ENCODE data around the gene TXNDC2. TPM values are rescaled to one million over a fixed set of nuclear protein-coding genes. Genes with fewer than 3 reads are reported as not detected.
A peak's percentile ranks its signal among the peaks of the same experiment; 100 is the strongest.

Gene TXNDC2
- total RNA-seq, 4 donors from 2014 or later = 0.26 to 1.0 (median 0.58) TPM

- 37% methylated on average over 4 of the region's 4 CpGs for WGBS
Measured at GRCh38 chr18:9924371-9924943, 38.7 kb downstream of the TXNDC2 start.

GRCh38 chr18:9925369-9925768 lies 39.6 kb downstream of the TXNDC2 start:
- WGBS = 29% methylated on average over 1 of the region's 1 CpG
- no peak overlapping the region for H3K4me3 ChIP-seq
- no peak for DNase-seq (ENCODE audit: extremely low spot score)
- no peaks in the 10 kb centered on the region for H3K27me3 ChIP-seq
- H3K9me3 ChIP-seq = no peaks in the 10 kb centered on the region
- H3K36me3 ChIP-seq = no peaks in the 10 kb centered on the region
- TF ChIP-seq CTCF (IDR thresholded peaks at IDR 0.05) (no peak), POLR2A (IDR thresholded peaks at IDR 0.05; ENCODE audit: low read depth) (no peak), POLR2AphosphoS5 (IDR thresholded peaks at IDR 0.05) (no peak), EP300 (IDR thresholded peaks at IDR 0.05) (no peak)
- peaks cover 73 to 100% (median 91%) of the 10 kb centered on the region in 4 donors for H3K4me1 ChIP-seq
- intact Hi-C loops (cut with DNase I) = no loop called here
- peak overlapping the region; percentile 18 to 49 (median 42) for H3K27ac ChIP-seq (replicated peaks in 1 of 4)

More at GRCh38 chr18:9924371-9924943, 38.7 kb downstream of the TXNDC2 start:
- H3K4me1 ChIP-seq = peaks cover 80 to 100% (median 99%) of the 10 kb centered on the region in 4 donors
- TF ChIP-seq POLR2A (IDR thresholded peaks at IDR 0.05; ENCODE audit: low read depth) = no peak
- no peak for TF ChIP-seq CTCF (IDR thresholded peaks at IDR 0.05)
- TF ChIP-seq EP300 (IDR thresholded peaks at IDR 0.05) = no peak
- TF ChIP-seq POLR2AphosphoS5 (IDR thresholded peaks at IDR 0.05) = no peak
- no peak for DNase-seq (ENCODE audit: extremely low spot score)
- intact Hi-C loops (cut with DNase I) = no loop called here
- H3K27me3 ChIP-seq = no peaks in the 10 kb centered on the region
- H3K4me3 ChIP-seq = no peak overlapping the region
- H3K36me3 ChIP-seq = no peaks in the 10 kb centered on the region
- no peaks in the 10 kb centered on the region for H3K9me3 ChIP-seq
- H3K27ac ChIP-seq (replicated peaks in 1 of 4) = peak overlapping the region in 3 of 4 donors; percentile 39 to 49 (median 44)

- no peak overlapping the region for H3K4me3 ChIP-seq
- H3K9me3 ChIP-seq = no peaks in the 10 kb centered on the region
- H3K4me1 ChIP-seq = peaks cover 71 to 100% (median 89%) of the 10 kb centered on the region in 4 donors
- no peak for DNase-seq (ENCODE audit: extremely low spot score)
- H3K27ac ChIP-seq (replicated peaks in 1 of 4) = peak overlapping the region; percentile 18 to 49 (median 42)
- TF ChIP-seq EP300 (IDR thresholded peaks at IDR 0.05) (no peak), POLR2A (IDR thresholded peaks at IDR 0.05; ENCODE audit: low read depth) (no peak), CTCF (IDR thresholded peaks at IDR 0.05) (no peak)
- intact Hi-C loops (cut with DNase I) = no loop called here
- H3K36me3 ChIP-seq = no peaks in the 10 kb centered on the region
- H3K27me3 ChIP-seq = no peaks in the 10 kb centered on the region
- WGBS = 63% methylated on average over 4 of the region's 4 CpGs
Measured at GRCh38 chr18:9925795-9926194, 40.0 kb downstream of the TXNDC2 start.

GRCh38 chr18:9926223-9926894 lies 40.6 kb downstream of the TXNDC2 start:
- no peaks in the 10 kb centered on the region for H3K9me3 ChIP-seq
- no peaks in the 10 kb centered on the region for H3K36me3 ChIP-seq
- intact Hi-C loops (cut with DNase I) = no loop called here
- H3K27ac ChIP-seq (replicated peaks in 1 of 4) = peak overlapping the region in 3 of 4 donors; percentile 39 to 49 (median 44)
- DNase-seq (ENCODE audit: extremely low spot score) = no peak
- no peaks in the 10 kb centered on the region for H3K27me3 ChIP-seq
- no peak overlapping the region for H3K4me3 ChIP-seq
- H3K4me1 ChIP-seq = peaks cover 72 to 100% (median 86%) of the 10 kb centered on the region in 4 donors
- TF ChIP-seq POLR2A (IDR thresholded peaks at IDR 0.05; ENCODE audit: low read depth) = no peak
- no peak for TF ChIP-seq POLR2AphosphoS5 (IDR thresholded peaks at IDR 0.05)
- no peak for TF ChIP-seq CTCF (IDR thresholded peaks at IDR 0.05)
- no peak for TF ChIP-seq EP300 (IDR thresholded peaks at IDR 0.05)
- 87% methylated on average over 2 of the region's 2 CpGs for WGBS

Data from esophagus muscularis mucosa (tissue), 4 donors.